T47D (cell line): ENCODE data around the gene EVX2.

Experiments
- DNase-seq, 2 experiments: peaks; one replicate each; pipeline versions ENCODE4 v3.0.0 to v3.0.0-alpha.2; 2011 to 2012; ENCODE audit warnings: low read depth in 1 of 2, low spot score in 1 of 2
- JUND ChIP-seq: IDR thresholded peaks from 2 replicates; pipeline ENCODE4 v1.6.1; 2012; ENCODE audit warnings: low read depth
- in situ Hi-C: cut with HindIII; loops from 2 replicates; pipeline ENCODE4 v1.10.0; 2016; ENCODE audit warnings: low sequenced_read_pairs, low pct_unique_long_range_greater_than_20kb

Gene EVX2

DNA sequence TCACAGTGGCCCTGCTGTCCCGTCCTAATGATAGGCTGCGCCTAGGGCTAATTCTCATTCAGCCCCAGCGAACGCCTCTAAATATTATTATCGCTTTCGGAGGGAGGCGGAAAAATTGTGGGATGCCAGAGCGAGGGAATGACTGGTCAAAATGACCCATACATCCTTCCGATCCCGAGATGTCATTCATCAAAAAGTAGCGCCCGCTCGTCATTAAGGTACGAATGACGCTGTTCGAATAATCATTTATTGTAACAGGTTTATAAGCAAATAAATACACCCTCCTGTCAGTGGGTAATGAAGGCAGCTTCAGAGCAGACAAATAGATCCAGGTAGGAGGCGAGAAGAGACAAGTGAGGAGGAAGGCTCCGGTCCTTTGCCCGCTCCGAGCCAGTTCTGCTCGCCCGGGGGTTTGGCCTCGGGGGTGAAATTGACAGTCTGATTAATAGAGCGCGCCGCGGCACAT, at the start of gene EVX2:
EVX2 (minus strand) TSS at position 167 of the 466 bp plus-strand sequence. CDS start 186 bp downstream, outside the sequence.
- in situ Hi-C loops = no loop called here
- no peak for TF ChIP-seq JUND
- no peak for DNase-seq

DNA sequence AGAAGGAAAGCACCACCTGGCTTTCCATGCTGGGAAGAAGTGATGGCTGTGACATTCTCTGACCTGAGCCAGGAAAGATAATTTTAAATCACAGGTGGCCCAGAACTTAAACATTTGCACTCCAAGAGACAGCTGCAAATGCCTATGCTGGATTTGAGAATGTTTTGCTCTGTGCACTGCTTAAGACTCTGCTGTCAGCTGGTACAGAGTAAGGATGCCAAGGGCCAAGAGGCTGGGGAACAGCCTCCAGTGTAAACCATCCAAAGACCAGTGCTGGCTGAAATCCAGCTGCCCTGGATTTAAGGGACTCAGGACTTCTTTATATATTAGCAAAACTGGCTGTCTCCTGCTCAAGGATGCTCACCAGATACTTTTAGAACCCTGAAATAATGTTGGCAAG, 49.6 kb upstream of the EVX2 start:
- TF ChIP-seq JUND = no peak
- no peak for DNase-seq
- in situ Hi-C loops = no loop called here

- in situ Hi-C loops = no loop called here
- no peak for DNase-seq
- TF ChIP-seq JUND = no peak
Measured at GRCh38 chr2:176132205-176133171, 48.7 kb upstream of the EVX2 start.

- in situ Hi-C loops = no loop called here
- no peak for TF ChIP-seq JUND
- no peak for DNase-seq
Measured at GRCh38 chr2:176131848-176132158, 48.0 kb upstream of the EVX2 start.

DNA sequence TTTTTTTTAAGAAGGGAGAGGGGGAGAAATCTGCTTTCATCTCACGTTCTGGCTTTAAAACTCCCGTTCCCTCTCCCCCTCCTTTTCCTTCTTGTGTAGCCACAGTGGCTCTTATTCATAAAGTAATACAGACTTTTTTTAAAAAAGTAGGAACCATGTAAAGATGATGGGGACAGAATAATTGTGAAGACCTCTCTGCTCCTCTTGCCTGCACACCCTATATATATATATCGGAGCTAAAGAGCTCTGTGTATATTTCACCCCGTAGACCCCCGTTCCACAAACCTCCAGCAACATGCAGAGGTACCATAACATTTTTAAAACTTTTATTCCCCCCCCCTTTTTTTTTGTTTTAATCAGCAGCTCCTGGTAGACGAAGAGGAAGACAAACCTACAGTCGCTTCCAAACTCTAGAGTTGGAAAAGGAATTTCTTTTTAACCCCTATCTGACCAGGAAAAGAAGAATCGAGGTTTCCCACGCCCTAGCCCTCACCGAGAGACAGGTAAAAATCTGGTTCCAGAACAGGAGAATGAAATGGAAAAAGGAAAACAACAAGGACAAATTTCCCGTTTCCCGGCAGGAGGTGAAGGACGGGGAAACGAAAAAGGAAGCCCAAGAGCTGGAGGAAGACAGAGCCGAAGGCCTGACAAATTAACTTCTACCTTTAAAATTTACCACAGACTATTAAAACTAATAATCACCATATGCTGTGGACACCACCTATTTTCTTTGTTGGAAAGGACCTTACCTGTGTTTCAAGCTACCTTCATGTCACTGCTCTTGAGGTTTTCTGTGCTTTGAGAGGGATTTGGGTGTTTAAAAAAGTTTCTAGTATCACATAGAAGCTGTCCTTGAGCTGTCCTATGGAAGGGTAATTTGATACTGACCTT, 47.4 kb upstream of the EVX2 start:
- no peak for DNase-seq
- no peak for TF ChIP-seq JUND
- in situ Hi-C loops = no loop called here

DNA sequence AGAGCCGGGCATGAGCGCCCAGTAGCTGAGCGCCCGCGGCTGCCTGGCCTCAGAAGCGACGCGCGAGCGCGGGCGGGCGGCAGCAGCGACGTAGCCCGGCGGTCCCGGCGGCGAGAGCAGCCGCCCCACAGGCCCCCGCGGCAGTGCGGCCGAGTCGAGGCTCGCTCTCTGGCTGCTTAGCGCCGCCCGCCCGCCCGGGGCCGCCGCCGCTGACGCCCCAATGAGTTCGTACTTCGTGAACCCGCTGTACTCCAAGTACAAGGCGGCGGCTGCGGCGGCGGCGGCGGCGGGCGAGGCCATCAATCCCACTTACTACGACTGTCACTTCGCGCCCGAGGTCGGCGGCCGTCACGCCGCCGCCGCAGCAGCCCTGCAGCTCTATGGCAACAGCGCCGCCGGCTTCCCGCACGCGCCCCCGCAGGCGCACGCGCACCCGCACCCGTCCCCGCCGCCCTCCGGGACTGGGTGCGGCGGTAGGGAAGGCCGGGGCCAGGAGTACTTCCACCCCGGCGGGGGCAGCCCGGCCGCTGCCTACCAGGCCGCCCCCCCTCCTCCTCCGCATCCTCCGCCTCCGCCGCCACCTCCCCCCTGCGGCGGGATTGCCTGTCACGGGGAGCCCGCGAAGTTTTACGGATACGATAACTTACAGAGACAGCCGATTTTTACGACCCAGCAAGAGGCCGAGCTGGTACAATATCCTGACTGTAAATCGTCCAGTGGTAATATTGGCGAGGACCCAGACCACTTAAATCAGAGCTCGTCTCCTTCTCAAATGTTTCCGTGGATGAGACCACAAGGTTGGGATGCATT, 46.6 kb upstream of the EVX2 start:
- no peak for DNase-seq
- in situ Hi-C loops = no loop called here

GRCh38 chr2:176129813-176130146, 46.0 kb upstream of the EVX2 start:
- in situ Hi-C loops = no loop called here
- TF ChIP-seq JUND = no peak
- DNase-seq = no peak

More for the DNA sequence above, 46.6 kb upstream of the EVX2 start:
- TF ChIP-seq JUND = no peak

DNA sequence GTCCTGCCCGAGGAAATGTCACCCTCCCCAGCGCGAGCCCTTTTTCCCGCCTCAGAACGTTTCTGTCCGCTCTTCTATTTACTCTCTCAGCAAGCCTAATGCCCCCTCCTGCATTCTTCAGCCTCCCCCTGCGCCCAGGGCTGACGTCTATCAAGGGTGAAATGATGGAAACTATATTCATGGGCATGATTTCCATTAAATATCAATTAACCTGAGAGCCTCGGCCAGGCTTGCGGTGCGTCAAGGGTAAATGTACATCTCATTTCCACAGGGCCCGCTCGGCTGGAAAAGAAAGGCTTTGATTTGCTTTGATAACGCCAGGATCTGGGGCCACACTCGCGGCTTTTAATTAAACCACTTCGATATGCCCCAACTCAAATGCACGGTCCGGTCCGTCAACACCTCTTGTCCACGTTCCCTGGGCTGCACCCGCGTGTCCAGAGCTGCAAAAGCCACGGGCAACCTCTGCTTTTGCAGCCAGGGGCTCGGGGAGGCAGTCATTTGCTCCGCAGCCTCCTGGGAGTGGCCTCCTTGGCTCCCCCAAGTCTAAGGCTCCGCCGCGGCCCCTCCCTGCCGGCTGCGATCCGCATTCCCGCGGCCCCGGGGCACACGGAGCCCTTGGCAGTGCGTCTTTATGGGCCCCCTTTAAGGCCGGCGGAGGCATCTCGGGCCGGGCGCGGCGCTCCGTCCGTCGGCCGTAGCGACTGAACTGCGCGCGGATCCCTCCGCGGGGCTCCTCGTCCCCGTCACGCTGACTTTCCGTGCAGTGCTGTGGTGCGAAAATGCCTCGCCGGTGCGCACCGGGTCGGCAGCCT, 45.4 kb upstream of the EVX2 start, which contains the start of gene HOXD8:
HOXD8 (plus strand) TSS at position 724 of the 815 bp plus-strand sequence. CDS start 662 bp downstream, outside the sequence.
- no peak for TF ChIP-seq JUND
- in situ Hi-C loops = no loop called here
- DNase-seq = no peak

DNA sequence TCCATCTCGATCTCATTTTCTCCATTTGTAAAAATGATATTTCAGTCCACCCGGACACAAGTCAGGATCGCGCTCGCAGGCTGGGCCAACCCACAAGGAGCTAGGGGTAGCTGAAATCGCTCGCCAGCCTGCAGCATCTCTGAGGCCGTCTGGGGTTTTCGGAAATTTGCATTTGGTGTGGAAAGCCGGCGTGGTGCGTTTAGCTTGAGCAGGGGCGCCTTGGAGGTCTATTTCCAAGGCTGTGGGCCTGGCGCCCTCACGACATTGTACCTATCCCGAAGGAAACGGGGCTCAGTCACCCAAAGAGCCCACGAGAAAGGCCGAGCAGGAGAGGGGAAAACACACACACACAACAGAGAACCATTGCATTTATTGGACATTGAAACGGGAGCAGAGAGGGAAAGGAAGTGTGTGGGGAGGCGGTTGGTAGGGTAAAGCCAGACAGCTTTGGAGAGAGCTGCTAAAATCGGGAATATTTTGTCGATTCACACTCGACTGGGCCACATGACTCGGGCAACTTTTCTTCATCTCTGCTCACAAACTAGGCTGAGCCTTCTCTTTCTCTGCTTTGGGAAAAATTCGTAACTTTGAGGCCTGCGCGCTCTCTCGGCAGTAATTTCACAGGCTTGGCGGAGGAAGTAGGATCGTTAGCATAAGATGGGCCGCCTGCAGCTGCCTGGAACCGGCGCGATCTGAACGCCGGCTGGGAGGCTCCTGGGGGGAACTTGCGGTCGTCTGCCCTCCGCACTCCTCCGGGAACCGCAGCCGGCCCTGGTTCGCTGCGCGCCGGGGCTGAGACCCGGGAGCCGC, 44.6 kb upstream of the EVX2 start:
- no peak for DNase-seq
- TF ChIP-seq JUND = no peak
- in situ Hi-C loops = no loop called here

DNA sequence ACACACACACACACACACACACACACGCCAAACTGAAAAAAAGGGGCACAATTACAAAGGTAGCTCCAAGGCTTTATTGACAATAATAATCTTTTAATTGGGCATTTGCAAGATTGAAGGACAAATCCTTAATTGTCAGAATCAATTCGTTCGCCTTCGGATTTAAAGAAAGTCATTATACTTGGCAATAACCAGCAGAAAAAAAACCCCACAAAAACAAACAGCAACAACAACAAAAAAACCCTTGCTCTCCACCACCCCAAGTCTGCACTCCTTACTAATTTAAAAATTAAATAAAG, 44.0 kb upstream of the EVX2 start:
- TF ChIP-seq JUND = no peak
- DNase-seq = no peak
- in situ Hi-C loops = no loop called here
